ENCODE data around the gene ONECUT1.

The ONECUT1 gene

DNA sequence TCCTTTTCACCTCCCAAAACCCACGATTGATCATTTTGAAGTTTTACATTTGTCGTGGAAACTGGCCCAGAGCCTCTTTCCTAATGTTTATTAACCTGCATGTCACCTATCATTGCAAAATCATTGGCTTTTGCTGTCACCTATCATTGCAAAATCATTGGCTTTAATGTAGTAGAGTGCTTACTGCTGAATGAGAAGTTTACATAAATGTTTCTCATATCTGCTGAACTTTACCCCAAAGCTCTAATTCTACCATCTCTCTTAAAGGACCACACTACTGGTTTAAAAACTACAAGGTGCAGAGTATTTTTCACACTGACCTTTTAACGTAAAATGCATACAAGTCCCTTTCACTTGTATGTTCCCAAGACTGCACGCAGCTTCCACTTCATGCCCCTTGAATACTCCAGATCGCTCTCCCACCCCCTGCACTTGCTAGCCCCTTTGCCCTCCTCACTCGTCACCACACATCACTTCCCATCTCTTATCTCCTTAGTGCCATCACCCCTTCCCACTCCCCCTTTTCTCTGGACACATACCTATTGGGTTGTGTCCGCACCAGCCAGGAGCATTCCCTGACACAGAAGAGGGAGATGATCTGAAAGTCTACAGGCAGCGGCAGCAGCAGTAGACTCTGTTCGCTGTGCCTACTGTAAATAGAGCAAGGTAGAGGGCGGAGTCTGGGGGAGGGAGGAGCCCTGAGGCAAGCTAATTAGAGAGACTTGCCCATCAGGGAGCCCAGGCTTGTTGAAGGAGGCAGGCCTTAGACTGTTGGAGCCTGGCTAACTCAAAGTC, 80.8 kb downstream of the ONECUT1 start:
- H3K4me3 ChIP-seq (ENCODE audit: low read length): no peak overlapping the region
- TF ChIP-seq CTCF (conservative IDR thresholded peaks at IDR 0.05; ENCODE audit: low read depth, low read length): no peak

More for the DNA sequence above, 80.8 kb downstream of the ONECUT1 start:
- no peak for DNase-seq (ENCODE audit: low read depth)
